Transverse colon (tissue), 4 donors: ENCODE measurements around the gene KLF18. TPM values are rescaled to one million over a fixed set of nuclear protein-coding genes. Genes with fewer than 3 reads are reported as not detected.

Experiments
- DNase-seq: peaks from one replicate; pipeline ENCODE4 v3.0.0-alpha.2; 2019
- H3K27ac ChIP-seq, 4 donors: fragments of 200-600 bp; sonication (generic); 2 replicates each; pipeline ENCODE4 v1.5.1; 2016 to 2018; ENCODE audit warnings: inconsistent platforms in 4 of 4
- H3K27me3 ChIP-seq: fragments of 200-600 bp; sonication (generic); 2 replicates; pipeline ENCODE4 v1.5.1; 2017; ENCODE audit warnings: inconsistent platforms
- H3K36me3 ChIP-seq, 4 donors: fragments of 200-600 bp; sonication (generic); 2 replicates each; pipeline ENCODE4 v1.5.1; 2017 to 2019; ENCODE audit warnings: inconsistent platforms in 4 of 4
- H3K4me1 ChIP-seq, 4 donors: fragments of 200-600 bp; sonication (generic); 2 replicates each; pipeline ENCODE4 v1.5.1; 2017 to 2020; ENCODE audit warnings: inconsistent platforms in 4 of 4
- H3K4me3 ChIP-seq, 4 donors: fragments of 200-600 bp; sonication (generic); 1 replicate in 1 of 4; 2 replicates in 3 of 4; pipeline versions ENCODE4 v1.5.1 to v1.6.1; 2017 to 2019; ENCODE audit warnings: inconsistent platforms in 4 of 4
- H3K9me3 ChIP-seq, 2 donors: fragments of 200-600 bp; sonication (generic); 2 replicates each; pipeline ENCODE4 v1.5.1; 2017 to 2019; ENCODE audit warnings: inconsistent platforms in 2 of 2
- CTCF ChIP-seq, 5 experiments: fragments of 200-600 bp in 3 of 5; fragments of 450-650 bp in 2 of 5; sonication (generic) in 3 of 5; IDR thresholded peaks; 1 replicate in 2 of 5; 2 replicates in 3 of 5; pipeline ENCODE4 v1.5.1; 2016 to 2017; ENCODE audit warnings: antibody characterized with exemption in 5 of 5, inconsistent platforms in 3 of 5, mild to moderate bottlenecking in 2 of 5, moderate library complexity in 1 of 5
- EP300 ChIP-seq: sonication (generic); formaldehyde crosslinking; IDR thresholded peaks from one replicate; pipeline ENCODE4 v1.6.1; 2017; ENCODE audit warnings: antibody characterized with exemption, low read depth
- POLR2A ChIP-seq: fragments of 450-650 bp; IDR thresholded peaks from one replicate; pipeline ENCODE4 v1.6.1; 2016; ENCODE audit warnings: antibody characterized with exemption, mild to moderate bottlenecking, moderate library complexity
- POLR2AphosphoS5 ChIP-seq, 3 donors: sonication (generic); formaldehyde crosslinking; IDR thresholded peaks; one replicate each; pipeline ENCODE4 v1.6.1; 2016; ENCODE audit warnings: antibody characterized with exemption in 3 of 3
- WGBS, 2 donors: methylation state at CpG; one replicate each; pipeline ENCODE4 v1.1.5; 2018; ENCODE audit warnings: low coverage in 1 of 2; 5-methylcytosine and 5-hydroxymethylcytosine counted together
- in situ Hi-C, 4 donors: fragments of 200-750 bp; cut with MboI; loops; one replicate each; pipeline versions ENCODE4 v1.15.0 to v1.15.1; 2017; ENCODE audit warnings: low sequenced_read_pairs in 3 of 4, low pct_ligation_motif_present in 1 of 4, low pct_unique_long_range_greater_than_20kb in 1 of 4
- intact Hi-C: fragments of 100-400 bp; cut with DNase I; formaldehyde crosslinking; loops from one replicate; pipeline ENCODE4 v1.15.1; 2023; ENCODE audit warnings: low total_unique reads
- total RNA-seq, 4 donors: library from RNA; depleted of rRNA; stranded (reverse); fragments of >200 nt; gene quantifications; one replicate each; pipeline ENCODE4 v1.1.0, GENCODE V29; 2016

The KLF18 gene
- total RNA-seq, 4 donors from 2014 or later: not detected

DNA sequence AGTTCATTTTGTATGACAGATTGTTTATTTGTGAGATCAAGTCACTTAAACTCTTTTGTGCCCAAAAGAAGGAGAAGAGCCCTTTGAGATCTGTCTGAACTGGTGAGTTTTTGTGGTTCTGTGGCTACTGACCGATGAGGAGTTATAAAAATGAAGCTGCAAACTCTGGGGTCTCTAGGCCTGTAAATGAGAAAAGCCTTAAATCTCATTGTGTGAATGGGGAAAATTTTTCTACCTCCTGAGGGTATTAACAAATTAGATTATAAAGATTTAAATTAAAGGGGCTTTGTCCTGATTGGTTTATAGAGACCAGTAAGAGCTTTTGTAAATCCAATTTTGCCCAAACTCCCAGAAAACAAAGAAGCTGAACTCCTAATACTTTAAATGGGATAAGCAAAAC, 32.5 kb downstream of the KLF18 start:
- TF ChIP-seq CTCF (IDR thresholded peaks at IDR 0.05) (no peak), POLR2AphosphoS5 (IDR thresholded peaks at IDR 0.05) (no peak), POLR2A (no peak), EP300 (no peak)
- Histone ChIP-seq H3K36me3 (no peaks in the 10 kb centered on the region), H3K27me3 (peaks cover 12% of the 10 kb centered on the region), H3K4me1 (no peaks in the 10 kb centered on the region), H3K4me3 (no peak overlapping the region), H3K27ac (no peak overlapping the region), H3K9me3 (no peaks in the 10 kb centered on the region)
- intact Hi-C loops (no loop called here), in situ Hi-C loops (no loop called here)
- 80 to 88% methylated on average over 1 of the region's 1 CpG for WGBS, 2 donors
- no peak for DNase-seq

GRCh38 chr1:44108241-44108640, 33.2 kb downstream of the KLF18 start:
- WGBS, 2 donors: 90% methylated on average over 1 of the region's 1 CpG; no CpG with 5 or more reads in 1 of the 2 donors
- H3K4me3 ChIP-seq: no peak overlapping the region
- in situ Hi-C loops (no loop called here), intact Hi-C loops (no loop called here)
- no peaks in the 10 kb centered on the region for H3K9me3 ChIP-seq
- no peak overlapping the region for H3K27ac ChIP-seq
- TF ChIP-seq POLR2AphosphoS5 (IDR thresholded peaks at IDR 0.05) (no peak), POLR2A (no peak), EP300 (no peak), CTCF (IDR thresholded peaks at IDR 0.05) (no peak)
- no peaks in the 10 kb centered on the region for H3K36me3 ChIP-seq
- H3K4me1 ChIP-seq: no peaks in the 10 kb centered on the region
- DNase-seq: no peak
- H3K27me3 ChIP-seq: peaks cover 17% of the 10 kb centered on the region

DNA sequence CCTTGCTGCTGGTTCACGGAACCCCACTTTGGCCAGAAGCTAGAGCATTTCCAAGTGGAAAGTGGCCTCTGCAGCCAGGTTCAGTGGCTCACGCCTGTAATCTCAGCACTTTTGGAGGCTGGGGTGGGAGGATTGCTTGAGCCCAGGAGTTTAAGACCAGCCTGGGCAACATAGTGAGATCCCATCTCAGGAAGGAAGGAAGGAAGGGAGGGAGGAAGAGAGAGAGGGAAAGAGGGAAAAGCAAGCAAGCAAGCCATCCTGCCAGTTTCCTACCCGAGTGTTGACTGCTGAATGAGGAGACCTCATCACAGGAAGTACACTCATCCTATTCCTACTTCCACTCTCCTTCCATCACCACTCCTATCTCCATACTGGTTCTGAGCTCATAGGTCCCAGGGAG, 35.6 kb downstream of the KLF18 start:
- no peaks in the 10 kb centered on the region for H3K9me3 ChIP-seq
- WGBS, 2 donors: 80% methylated on average over 3 of the region's 3 CpGs; no CpG with 5 or more reads in 1 of the 2 donors
- H3K27ac ChIP-seq: no peak overlapping the region
- TF ChIP-seq POLR2AphosphoS5 (IDR thresholded peaks at IDR 0.05): no peak
- no peak for TF ChIP-seq EP300
- no peak for TF ChIP-seq CTCF (IDR thresholded peaks at IDR 0.05)
- TF ChIP-seq POLR2A: no peak
- in situ Hi-C loops: no loop called here
- H3K4me1 ChIP-seq: no peaks in the 10 kb centered on the region
- no peak overlapping the region for H3K4me3 ChIP-seq
- H3K27me3 ChIP-seq: peaks cover 19% of the 10 kb centered on the region
- intact Hi-C loops: no loop called here
- no peaks in the 10 kb centered on the region for H3K36me3 ChIP-seq
- no peak for DNase-seq

DNA sequence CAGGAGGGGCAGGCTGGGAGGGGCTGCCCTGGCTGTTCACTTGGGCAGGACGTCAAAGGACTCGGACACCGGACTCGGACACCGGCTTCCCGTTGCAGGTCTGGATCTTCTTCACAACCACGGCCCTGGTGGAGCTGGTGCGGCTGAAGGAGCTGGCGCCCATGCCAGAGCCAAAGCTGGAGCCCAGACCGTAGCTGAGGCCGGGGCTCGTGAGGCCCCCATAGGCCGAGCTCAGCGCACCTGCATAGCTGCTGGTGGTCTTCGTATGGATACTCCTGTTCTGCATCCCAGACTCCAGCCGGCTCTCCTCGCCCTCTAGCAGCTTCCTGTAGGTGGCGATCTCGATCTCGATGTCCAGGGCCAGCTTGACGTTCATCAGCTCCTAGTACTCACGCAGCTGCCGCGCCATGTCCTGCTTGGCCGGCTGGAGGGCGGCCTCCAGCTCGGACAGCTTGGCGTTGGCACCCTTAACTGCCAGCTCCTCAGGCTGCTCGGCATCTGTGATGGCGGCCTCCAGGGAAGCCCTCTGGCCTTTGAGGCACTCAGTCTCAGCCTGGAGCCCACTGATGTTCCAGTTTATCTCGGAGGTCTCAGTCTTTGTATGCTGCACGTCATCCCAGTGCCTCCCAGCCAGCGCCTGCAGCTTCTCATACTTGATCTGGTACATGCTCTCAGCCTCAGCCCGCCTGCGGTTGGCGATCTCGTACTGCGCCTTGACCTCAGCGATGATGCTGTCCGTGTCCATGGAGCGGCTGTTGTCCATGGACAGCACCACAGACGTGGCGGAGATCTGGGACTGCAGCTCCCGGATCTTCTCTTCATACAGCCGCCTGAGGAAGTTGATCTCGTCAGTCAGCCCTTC, 37.9 kb downstream of the KLF18 start:
- no peak overlapping the region for H3K4me3 ChIP-seq
- WGBS, 2 donors: 20 to 83% methylated on average over 1 to 36 of the region's 46 CpGs
- intact Hi-C loops (no loop called here), in situ Hi-C loops (no loop called here)
- no peak for TF ChIP-seq POLR2AphosphoS5 (IDR thresholded peaks at IDR 0.05)
- no peak for TF ChIP-seq EP300
- no peak for TF ChIP-seq POLR2A
- no peak for TF ChIP-seq CTCF (IDR thresholded peaks at IDR 0.05)
- H3K4me1 ChIP-seq: no peaks in the 10 kb centered on the region
- H3K36me3 ChIP-seq: no peaks in the 10 kb centered on the region
- no peaks in the 10 kb centered on the region for H3K9me3 ChIP-seq
- DNase-seq: no peak
- peaks cover 19% of the 10 kb centered on the region for H3K27me3 ChIP-seq
- H3K27ac ChIP-seq: no peak overlapping the region
